NCI-H345 (cell line): ENCODE measurements around the gene PYGM.

ENCODE experiments used
- DNase-seq: peaks from one replicate; lab custom pipeline; 2025; lab: John Stamatoyannopoulos, UW

PYGM gene

GRCh38 chr11:64791781-64792291, 32.1 kb upstream of the PYGM start:
- no peak for DNase-seq

GRCh38 chr11:64790205-64791095, 30.7 kb upstream of the PYGM start:
- no peak for DNase-seq

GRCh38 chr11:64789331-64790204, 29.8 kb upstream of the PYGM start:
- DNase-seq = no peak

- no peak for DNase-seq
Observed at GRCh38 chr11:64788321-64789215, 28.8 kb upstream of the PYGM start.

- DNase-seq = no peak
Observed at GRCh38 chr11:64787526-64788320, 27.9 kb upstream of the PYGM start.

- DNase-seq = no peak
Observed at GRCh38 chr11:64786308-64786707, 26.5 kb upstream of the PYGM start.

- no peak for DNase-seq
Observed at GRCh38 chr11:64784813-64785581, 25.2 kb upstream of the PYGM start.

GRCh38 chr11:64778473-64779298, 18.9 kb upstream of the PYGM start, which contains the start of gene SF1:
Gene SF1, minus strand, starts transcription at chr11:64778542. Its CDS starts 150 bp downstream, at chr11:64778392.
- DNase-seq = peak; percentile 100

GRCh38 chr11:64778223-64778472, 18.4 kb upstream of the PYGM start:
- no peak for DNase-seq

- peak; percentile 86 for DNase-seq
Observed at GRCh38 chr11:64777449-64778222, 17.9 kb upstream of the PYGM start.

GRCh38 chr11:64776875-64777274, 17.1 kb upstream of the PYGM start:
- no peak for DNase-seq

- no peak for DNase-seq
Observed at GRCh38 chr11:64776425-64776824, 16.7 kb upstream of the PYGM start.

- no peak for DNase-seq
Observed at GRCh38 chr11:64774144-64774543, 14.4 kb upstream of the PYGM start.

- no peak for DNase-seq
Observed at GRCh38 chr11:64772303-64773018, 12.7 kb upstream of the PYGM start.

- DNase-seq = no peak
Observed at GRCh38 chr11:64771861-64772260, 12.1 kb upstream of the PYGM start.

- no peak for DNase-seq
Observed at GRCh38 chr11:64770120-64770519, 10.3 kb upstream of the PYGM start.

- no peak for DNase-seq
Observed at GRCh38 chr11:64769283-64769682, 9.5 kb upstream of the PYGM start.

- DNase-seq = no peak
Observed at GRCh38 chr11:64768300-64768694, 8.5 kb upstream of the PYGM start.
